Measurements from ENCODE around the gene SPATA6L.

Gene SPATA6L, protein sequence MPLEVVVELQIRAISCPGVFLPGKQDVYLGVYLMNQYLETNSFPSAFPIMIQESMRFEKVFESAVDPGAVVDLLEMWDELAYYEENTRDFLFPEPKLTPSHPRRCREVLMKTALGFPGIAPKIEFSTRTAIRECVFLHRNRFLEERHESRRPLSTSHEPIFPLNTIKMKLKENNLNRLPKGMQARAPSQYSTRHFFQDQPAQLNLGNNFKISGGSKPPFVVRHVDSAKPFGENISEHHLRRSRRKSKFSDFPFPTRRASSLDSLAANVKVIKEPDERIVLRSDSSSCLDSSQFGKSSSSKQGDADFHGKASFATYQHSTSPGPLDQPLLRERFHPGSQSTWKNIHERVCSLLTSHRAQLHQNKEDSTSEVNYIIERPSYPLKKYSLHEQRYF

GRCh38 chr9:4666042-4666699, at the start of gene SPATA6L:
Gene SPATA6L (minus strand): TSS chr9:4666480. CDS start chr9:4666250, 230 bp downstream.
- peak; percentile 29 for DNase-seq

DNA sequence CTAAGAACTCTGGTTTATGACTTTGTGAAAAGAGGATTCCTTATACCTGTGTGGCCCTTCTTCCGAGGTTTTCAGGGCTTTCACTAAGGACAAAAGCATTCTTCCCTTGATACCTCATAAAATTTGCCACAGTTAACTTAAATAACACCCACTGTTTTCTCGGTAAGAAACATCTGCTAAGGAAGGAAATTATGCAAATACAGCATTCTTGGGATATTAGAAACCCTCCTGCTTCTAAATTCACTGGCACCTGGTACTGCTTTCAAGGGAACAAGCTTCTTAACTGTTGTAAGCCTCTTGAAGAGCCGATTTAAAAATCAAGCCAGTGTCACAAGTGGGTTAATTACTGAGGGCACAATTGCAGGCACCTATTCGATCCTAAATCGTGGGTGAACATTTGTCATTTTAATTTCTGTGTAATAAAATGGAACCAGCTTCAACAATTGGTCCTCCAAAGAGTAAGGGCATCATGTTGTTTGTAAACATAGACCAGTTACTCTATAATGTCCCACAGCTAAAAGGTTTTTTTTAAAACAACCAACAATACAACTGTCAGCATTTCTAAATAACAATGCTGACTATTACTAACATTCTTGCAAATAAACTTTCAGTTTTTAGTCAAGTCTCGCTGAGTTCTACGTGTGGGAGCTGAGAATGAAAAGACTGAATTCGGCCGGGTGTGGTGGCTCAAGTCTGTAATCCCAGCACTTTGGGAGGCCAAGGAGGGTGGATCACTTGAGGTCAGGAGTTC, 48.2 kb upstream of the SPATA6L start:
- no peak for DNase-seq

DNA sequence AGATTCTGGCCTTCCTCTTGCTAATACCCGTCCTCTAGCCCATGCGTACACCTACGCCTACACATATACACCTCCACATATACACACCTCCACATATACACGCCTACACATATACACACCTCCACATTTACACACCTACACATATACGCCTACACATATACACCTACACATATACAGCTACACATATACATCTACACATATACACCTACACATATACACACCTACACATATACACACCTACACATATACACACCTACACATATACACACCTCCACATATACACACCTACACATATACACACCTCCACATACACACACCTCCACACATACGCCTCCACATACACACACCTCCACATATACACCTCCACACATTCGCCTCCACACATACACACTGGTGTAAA, 47.6 kb upstream of the SPATA6L start:
- no peak for DNase-seq

DNA sequence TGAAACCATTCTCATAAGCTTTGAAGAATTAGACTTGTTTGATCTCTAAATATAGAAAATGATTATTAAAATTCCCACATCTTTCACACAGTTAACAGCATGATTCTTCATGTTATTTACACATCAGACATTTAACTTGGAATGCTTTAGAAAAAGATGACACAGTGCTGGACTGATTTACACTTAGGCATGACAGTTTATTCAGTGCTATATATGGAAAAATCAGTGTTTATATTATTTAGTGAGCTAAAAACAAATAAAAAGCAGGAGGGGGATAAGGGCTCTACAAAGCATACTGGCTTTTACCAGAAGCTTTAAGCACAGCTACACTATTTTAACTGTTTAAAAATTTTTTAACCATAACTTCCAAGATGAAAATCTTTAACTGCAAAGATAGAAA, 43.1 kb upstream of the SPATA6L start:
- DNase-seq, result no peak

- DNase-seq, result no peak
Measured at GRCh38 chr9:4706971-4707622, 40.8 kb upstream of the SPATA6L start.

DNA sequence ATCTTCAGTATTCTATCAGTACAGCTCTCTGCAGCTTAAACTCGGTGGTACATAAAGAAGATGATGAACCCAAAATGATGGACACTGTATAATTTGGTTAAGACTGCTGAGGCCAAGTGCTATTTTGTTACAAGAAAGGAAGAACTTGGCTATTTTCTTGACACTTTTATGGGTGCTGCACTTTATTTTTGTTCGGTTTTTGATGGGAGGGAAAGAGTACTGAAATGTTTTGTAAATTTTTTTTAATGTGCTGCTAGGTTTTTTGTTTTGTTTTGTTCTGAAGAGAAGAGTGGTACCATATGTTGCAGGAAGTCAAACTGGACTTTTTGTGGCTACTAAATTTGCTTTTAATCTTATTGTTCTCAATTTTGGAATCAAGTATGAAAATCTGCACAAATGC, 39.7 kb upstream of the SPATA6L start:
- no peak for DNase-seq

GRCh38 chr9:4704129-4704528, 37.8 kb upstream of the SPATA6L start:
- DNase-seq, result no peak

- DNase-seq, result no peak
Measured at GRCh38 chr9:4701526-4701925, 35.2 kb upstream of the SPATA6L start.

DNA sequence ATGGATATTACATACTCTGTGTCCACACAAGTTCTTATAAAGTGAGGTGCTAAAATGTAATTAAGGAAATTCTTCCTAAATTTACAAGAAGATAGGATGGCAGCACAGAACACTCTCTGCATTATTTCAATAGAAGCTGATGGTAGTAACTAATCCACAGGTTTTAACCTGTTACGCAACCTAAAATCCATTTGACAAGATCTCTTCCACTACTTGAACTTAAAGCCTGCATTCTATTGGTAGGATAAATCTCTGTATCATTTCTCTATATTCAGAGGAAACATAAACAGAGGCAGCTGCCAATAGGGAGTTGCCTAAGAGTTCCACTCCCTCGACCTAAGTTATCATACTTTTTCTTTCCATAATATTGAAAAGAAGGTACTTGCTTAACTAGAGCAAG, 34.7 kb upstream of the SPATA6L start:
- DNase-seq, result no peak

- DNase-seq, result no peak
Measured at GRCh38 chr9:4700091-4700490, 33.8 kb upstream of the SPATA6L start.

DNA sequence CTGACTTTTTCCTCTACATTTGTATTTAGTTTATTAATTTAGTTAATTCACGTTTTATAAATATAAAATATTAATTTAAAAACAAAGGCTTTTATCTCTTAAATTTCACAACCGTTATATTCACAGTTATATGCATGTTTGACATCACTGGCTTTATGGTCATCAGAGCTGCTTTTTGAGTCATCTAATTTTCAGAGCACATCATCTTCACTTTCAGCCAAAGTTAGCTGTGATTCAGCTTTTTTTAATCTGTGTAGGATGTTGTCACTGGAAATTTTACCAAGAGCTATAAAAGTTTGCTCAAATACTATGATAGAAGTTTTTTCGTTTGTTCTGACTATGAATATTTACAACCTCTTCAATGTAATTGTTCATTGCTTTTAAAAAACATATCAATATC, 25.5 kb upstream of the SPATA6L start:
- DNase-seq, result no peak

DNA sequence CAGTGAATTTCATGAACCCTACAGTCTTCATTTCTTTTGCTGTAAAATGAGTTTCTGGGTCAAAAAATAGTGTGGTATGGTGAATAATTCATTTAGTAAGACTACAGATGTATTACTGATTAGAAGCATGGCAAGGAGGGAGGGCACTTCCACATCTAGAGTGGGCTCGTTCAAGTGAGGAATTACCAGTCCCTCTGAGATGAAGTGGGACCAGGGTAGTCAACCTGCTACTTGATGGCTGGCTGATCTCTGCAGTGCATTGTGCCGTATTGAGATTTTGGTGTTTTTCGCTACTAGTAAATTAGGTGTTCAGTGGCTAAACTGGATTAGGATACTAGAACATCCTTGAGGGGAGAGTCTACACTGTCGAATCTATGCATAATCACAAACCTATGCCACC, 23.9 kb upstream of the SPATA6L start:
- DNase-seq, result no peak

DNA sequence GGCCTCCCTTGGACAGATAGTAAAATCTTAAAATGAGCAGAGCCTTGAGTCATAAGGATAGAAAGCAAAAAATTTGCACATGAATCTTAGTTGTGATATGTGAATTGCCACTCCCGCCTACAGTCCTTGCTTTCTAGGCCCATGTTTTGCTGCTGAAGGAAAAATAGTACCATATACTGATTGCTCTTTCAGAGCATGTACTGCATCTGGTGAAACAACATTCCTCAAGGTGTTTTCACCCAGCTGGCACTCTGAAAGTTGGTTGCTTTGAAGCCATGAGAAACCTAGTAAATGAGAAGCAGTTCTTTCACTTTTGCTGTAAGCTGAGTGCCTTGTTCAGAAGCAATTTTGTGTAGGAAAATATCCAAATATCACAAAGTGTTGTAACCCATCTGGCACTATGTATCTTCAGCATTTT, 23.4 kb upstream of the SPATA6L start:
- no peak for DNase-seq

DNA sequence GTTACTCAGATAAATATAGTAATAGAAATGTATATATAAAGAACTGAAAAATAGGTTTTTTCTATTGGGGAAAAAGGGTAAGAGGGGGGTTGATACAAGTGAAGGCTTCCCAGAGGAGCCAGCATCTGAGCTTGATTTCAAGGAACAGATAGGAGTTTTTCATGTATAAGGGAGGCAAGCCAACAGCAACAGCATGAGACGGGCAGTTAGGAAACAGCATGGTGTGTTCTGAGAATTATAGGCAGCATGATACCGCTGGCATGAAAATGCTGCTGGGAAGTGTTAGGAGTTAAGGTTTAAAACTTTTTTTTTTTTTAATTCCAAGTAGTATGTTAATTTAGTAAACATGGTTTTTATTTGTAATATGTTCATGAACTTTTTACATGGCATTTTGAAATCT, 22.7 kb upstream of the SPATA6L start:
- DNase-seq, result no peak

DNA sequence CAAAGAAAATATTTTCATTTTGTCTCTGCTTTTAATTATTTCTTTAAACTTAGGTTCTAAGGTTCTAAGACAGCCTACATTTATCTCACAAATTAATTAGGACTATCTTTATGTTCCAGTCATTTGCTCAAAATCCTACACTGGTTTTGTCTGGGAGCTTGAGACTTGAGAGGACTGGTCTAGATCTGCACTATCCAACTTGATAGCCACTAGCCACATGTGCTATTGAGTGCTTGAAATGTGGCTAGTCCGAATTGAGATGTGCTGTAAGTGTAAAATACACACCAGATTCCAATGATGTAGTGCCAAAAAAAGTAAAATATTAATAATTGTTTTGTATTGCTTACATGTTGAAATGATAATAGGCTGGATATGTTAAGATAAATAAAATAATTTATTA, 20.3 kb upstream of the SPATA6L start:
- DNase-seq, result no peak

GRCh38 chr9:4686112-4686511, 19.8 kb upstream of the SPATA6L start:
- no peak for DNase-seq

DNA sequence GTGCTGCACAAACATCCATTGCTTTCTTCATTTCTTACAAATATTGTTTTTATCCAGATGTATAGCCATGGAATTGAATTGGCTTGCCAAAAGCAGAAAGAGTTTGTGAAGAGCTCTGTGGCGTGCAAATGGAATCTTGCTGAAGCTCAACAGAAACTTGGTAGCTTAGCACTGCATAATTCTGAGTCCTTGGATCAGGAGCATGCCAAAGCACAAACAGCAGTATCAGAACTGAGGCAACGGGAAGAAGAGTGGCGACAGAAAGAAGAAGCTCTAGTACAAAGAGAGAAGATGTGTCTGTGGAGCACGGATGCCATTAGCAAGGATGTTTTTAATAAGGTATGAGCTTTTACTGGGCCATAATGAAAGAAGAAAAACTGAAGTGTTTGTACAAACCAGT, 18.5 kb upstream of the SPATA6L start:
- DNase-seq, result no peak

DNA sequence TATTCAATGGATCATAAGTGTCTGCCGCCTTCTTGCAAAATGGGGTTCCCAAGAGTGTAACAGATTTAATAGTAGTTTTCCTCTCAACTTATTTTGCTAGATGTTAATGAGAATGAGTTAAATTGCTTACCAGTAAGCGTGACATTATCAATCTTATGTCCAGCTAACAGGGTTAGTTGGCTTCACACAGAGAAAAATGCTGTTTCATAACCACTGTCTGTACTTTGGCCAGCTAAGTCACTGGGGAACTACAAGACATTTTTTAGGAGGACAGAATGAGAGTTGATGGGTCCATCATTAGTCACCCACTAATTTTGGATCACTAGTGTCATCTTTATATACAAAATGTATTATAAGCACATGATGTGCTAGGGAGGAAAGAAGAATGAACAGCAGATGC, 14.5 kb upstream of the SPATA6L start:
- DNase-seq, result no peak

- no peak for DNase-seq
Measured at GRCh38 chr9:4680173-4680525, 13.9 kb upstream of the SPATA6L start.

DNA sequence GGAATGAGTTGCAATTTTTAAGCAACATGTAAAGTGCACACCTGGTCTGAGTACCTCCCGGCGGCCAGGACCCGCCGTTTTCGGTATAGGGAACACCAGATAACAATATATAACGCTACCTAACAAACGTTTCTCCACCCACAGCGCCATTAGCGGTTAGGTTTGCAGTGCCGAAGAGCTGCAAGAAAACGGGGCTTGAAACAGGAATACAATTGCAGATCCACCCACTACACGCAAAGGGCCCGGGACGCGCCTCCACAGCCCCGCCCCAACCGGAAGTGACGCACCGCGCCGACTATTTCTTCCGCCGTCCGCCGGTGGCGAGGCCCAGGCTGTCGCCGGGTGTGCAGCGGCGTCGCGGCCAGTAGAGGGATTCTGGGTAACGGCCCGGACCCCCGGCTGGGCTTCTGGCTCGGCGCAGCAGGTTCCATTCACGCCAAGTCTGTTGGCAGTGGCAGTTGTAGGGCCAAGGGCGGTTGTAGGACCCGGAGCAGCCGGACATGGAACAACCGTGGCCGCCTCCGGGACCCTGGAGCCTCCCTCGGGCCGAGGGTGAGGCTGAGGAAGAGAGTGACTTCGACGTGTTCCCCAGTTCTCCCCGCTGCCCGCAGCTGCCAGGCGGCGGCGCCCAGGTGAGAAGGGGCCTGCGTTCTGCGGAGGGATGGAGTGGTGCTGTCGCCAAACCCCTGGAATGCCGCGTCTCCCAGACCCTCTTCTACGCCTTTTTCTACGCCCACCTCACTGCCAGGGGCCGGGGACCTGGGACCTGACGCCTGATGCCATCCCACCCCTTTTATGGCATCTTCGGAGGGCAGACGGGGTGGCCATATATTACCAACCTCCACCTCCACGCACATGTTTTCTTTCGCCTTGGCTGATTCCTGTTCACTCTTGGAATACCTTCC, 13.2 kb upstream of the SPATA6L start, which contains the start of gene CDC37L1:
Gene CDC37L1 (plus strand): TSS at position 302 of the 905 bp plus-strand sequence. CDS start 199 bp downstream, at position 501.
- DNase-seq, result peak; percentile 65

DNA sequence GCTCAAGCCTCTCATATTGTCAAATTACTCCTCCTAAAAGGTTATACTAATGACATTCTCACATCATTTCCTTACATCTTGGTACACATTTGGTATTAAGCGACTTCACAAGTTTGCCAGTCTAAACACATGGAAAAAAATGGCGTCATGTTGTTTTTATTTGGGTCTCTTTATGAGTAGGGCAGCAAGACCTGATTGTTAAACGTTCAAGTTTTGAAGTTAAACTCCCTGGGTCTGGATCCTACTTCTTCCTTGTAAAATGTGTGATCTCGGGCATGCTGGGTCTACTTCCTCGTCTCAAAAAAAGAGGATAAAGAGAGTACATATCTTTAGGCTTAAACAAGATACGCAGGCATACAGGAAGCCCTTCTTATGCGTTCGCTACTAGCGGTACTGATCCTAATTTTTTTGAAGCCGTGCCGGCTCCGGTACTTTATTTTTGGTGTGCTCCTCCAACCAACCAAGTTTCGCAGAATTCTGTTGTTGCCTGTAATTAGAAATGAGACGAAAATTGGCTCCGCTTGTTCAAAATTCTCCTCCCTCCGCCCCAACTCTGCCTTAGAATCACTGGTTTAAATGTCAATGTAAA, 12.5 kb upstream of the SPATA6L start:
- peak; percentile 36 for DNase-seq

GRCh38 chr9:4677392-4677791, 11.1 kb upstream of the SPATA6L start:
- no peak for DNase-seq
